IMR-90 (cell line): Measurements from ENCODE around the gene SUSD6. TPM values are rescaled to one million over a fixed set of nuclear protein-coding genes. Genes with fewer than 3 reads are reported as not detected.
A peak's percentile ranks its signal among the peaks of the same experiment; 100 is the strongest.

Source experiments
- ATAC-seq: fragments of 200-7000 bp; cut with Tn5 transposase; 2 replicates; pipeline ENCODE4 v1.9.1; 2020; ENCODE audit warnings: low read depth, mild to moderate bottlenecking, moderate library complexity
- BruUV-seq: library from RNA; stranded (reverse); fragments of 400-500 nt; replicated peaks from 2 replicates; lab custom pipeline; 2021; lab: Mats Ljungman, UMichigan
- CTCF ChIA-PET: fragments of 300-600 bp; formaldehyde crosslinking; extraction: SDS; loops from one replicate; lab custom pipeline; 2021; ENCODE audit warnings: antibody characterized with exemption; lab: Yijun Ruan, JAX
- POLR2A ChIA-PET: fragments of 300-600 bp; sonication (Branson Sonifier 250); formaldehyde crosslinking; loops from one replicate; lab custom pipeline; 2022; ENCODE audit warnings: antibody characterized with exemption; ENCODE audit not compliant: unreplicated experiment; lab: Charles Lee
- DNase-seq: peaks from one replicate; pipeline ENCODE4 v3.0.0; 2013
- H2AFZ ChIP-seq: replicated peaks from 2 replicates; pipeline ENCODE3; 2013; ENCODE audit warnings: low read length, mild to moderate bottlenecking; ENCODE audit not compliant: poor library complexity
- H2AK5ac ChIP-seq: 2 replicates; pipeline ENCODE4 v1.6.1; 2013; ENCODE audit warnings: low read depth, low read length, inconsistent platforms
- H2AK9ac ChIP-seq: replicated peaks from 2 replicates; pipeline ENCODE3; 2013; ENCODE audit warnings: mild to moderate bottlenecking, low read depth, low read length, moderate library complexity; ENCODE audit not compliant: poor library complexity
- H2BK120ac ChIP-seq: 2 replicates; pipeline ENCODE4 v1.6.1; 2013; ENCODE audit warnings: low read depth, low read length, inconsistent platforms
- H2BK15ac ChIP-seq: 3 replicates; pipeline ENCODE4 v1.6.1; 2013; ENCODE audit warnings: low read depth, low read length, inconsistent platforms
- H2BK20ac ChIP-seq: 2 replicates; pipeline ENCODE4 v1.6.1; 2013; ENCODE audit warnings: low read depth, mild to moderate bottlenecking, inconsistent platforms, low read length, moderate library complexity
- H2BK5ac ChIP-seq: 2 replicates; pipeline ENCODE4 v1.6.1; 2013; ENCODE audit warnings: mild to moderate bottlenecking, low read depth, low read length, inconsistent platforms; ENCODE audit not compliant: poor library complexity, severe bottlenecking
- H3K14ac ChIP-seq: replicated peaks from 2 replicates; pipeline ENCODE4 v1.6.1; 2013; ENCODE audit warnings: low read depth, low read length, inconsistent platforms
- H3K18ac ChIP-seq: 2 replicates; pipeline ENCODE4 v1.6.1; 2013; ENCODE audit warnings: low read depth, low read length, control low read depth
- H3K23ac ChIP-seq: 2 replicates; pipeline ENCODE4 v1.6.1; 2013; ENCODE audit warnings: low read depth, low read length, inconsistent platforms
- H3K27ac ChIP-seq: 2 replicates; pipeline ENCODE4 v1.5.1; 2013; ENCODE audit warnings: mild to moderate bottlenecking, control low read depth, low read length; ENCODE audit not compliant: insufficient read depth
- H3K27me3 ChIP-seq: 2 replicates; pipeline ENCODE4 v1.6.1; 2013; ENCODE audit warnings: low read length; ENCODE audit not compliant: control insufficient read depth, insufficient read depth
- H3K36me3 ChIP-seq: 2 replicates; pipeline ENCODE4 v1.6.1; 2013; ENCODE audit warnings: low read length, mixed read lengths; ENCODE audit not compliant: control insufficient read depth, insufficient read depth
- H3K4ac ChIP-seq: 2 replicates; pipeline ENCODE4 v1.6.1; 2013; ENCODE audit warnings: low read depth, low read length, inconsistent platforms
- H3K4me1 ChIP-seq: 2 replicates; pipeline ENCODE4 v1.6.1; 2013; ENCODE audit warnings: low read length, mixed read lengths; ENCODE audit not compliant: control insufficient read depth, insufficient read depth
- H3K4me2 ChIP-seq: 2 replicates; pipeline ENCODE4 v1.6.1; 2013; ENCODE audit warnings: low read depth, mild to moderate bottlenecking, control low read depth, low read length, moderate library complexity
- H3K4me3 ChIP-seq: 2 replicates; pipeline ENCODE4 v1.5.1; 2013; ENCODE audit warnings: low read depth, mild to moderate bottlenecking, control low read depth, low read length, moderate library complexity; ENCODE audit not compliant: insufficient read depth
- H3K56ac ChIP-seq: 2 replicates; pipeline ENCODE4 v1.6.1; 2013; ENCODE audit warnings: low read length, inconsistent platforms; ENCODE audit not compliant: insufficient read depth; ENCODE audit errors: extremely low read depth
- H3K79me1 ChIP-seq, 2 experiments: 2 replicates each; pipeline ENCODE4 v1.6.1; 2013; ENCODE audit warnings: low read length in 2 of 2, inconsistent platforms in 1 of 2, low read depth in 1 of 2
- H3K9ac ChIP-seq: 2 replicates; pipeline ENCODE4 v1.6.1; 2013; ENCODE audit warnings: low read depth, low read length, control low read depth
- H3K9me1 ChIP-seq: 2 replicates; pipeline ENCODE4 v1.6.1; 2013; ENCODE audit warnings: low read length, inconsistent platforms; ENCODE audit not compliant: insufficient read depth
- H3K9me3 ChIP-seq: 2 replicates; pipeline ENCODE4 v1.6.1; 2013; ENCODE audit warnings: low read length; ENCODE audit not compliant: control insufficient read depth, insufficient read depth
- H4K20me1 ChIP-seq: 2 replicates; pipeline ENCODE4 v1.6.1; 2013; ENCODE audit warnings: low read length, inconsistent platforms; ENCODE audit not compliant: insufficient read depth
- H4K5ac ChIP-seq: 2 replicates; pipeline ENCODE4 v1.6.1; 2013; ENCODE audit warnings: mild to moderate bottlenecking, low read depth, low read length, control low read depth
- H4K8ac ChIP-seq, 2 experiments: 2 replicates each; pipeline ENCODE4 v1.6.1; 2013; ENCODE audit warnings: low read depth in 2 of 2, low read length in 2 of 2, control low read depth in 1 of 2, inconsistent platforms in 1 of 2
- H4K91ac ChIP-seq: 2 replicates; pipeline ENCODE4 v1.6.1; 2013; ENCODE audit warnings: low read depth, low read length, inconsistent platforms; ENCODE audit not compliant: insufficient read depth
- MAFK ChIP-seq: IDR thresholded peaks from 2 replicates; pipeline ENCODE4 v1.6.1; 2012; ENCODE audit warnings: low read depth, low read length, improper control_type of control experiment
- WGBS, 2 experiments: methylation state at CpG; one replicate each; pipeline versions ENCODE4 v1.1.5 to v1.1.7; 2013; ENCODE audit warnings: missing lambda C conversion rate in 2 of 2; ENCODE audit not compliant: insufficient read length in 1 of 2; ENCODE audit errors: extremely low coverage in 2 of 2; 5-methylcytosine and 5-hydroxymethylcytosine counted together
- dilution Hi-C: fragments of 300-500 bp; cut with HindIII; formaldehyde crosslinking; loops from one replicate; pipeline ENCODE4 v1.14.3; 2018; ENCODE audit warnings: low sequenced_read_pairs; ENCODE audit not compliant: unreplicated experiment
- in situ Hi-C: fragments of 300-500 bp; cut with MboI; formaldehyde crosslinking; loops from 3 replicates; pipeline ENCODE4 v1.14.3; 2019; ENCODE audit warnings: low sequenced_read_pairs, inconsistent platforms, mixed read lengths
- intact Hi-C: fragments of 100-400 bp; cut with micrococcal nuclease; formaldehyde crosslinking; loops from 2 replicates; pipeline ENCODE4 v1.10.0; 2022
- polyA plus RNA-seq, 3 experiments: library from polyadenylated mRNA; depleted of rRNA; stranded (reverse); fragments of >200 nt; gene quantifications; 2 replicates each; pipeline ENCODE4 v1.2.3, GENCODE V29; 2012; ENCODE audit warnings: low replicate concordance in 1 of 3
- total RNA-seq: library from RNA; depleted of rRNA; stranded (reverse); fragments of >200 nt; gene quantifications from 2 replicates; pipeline ENCODE4 v1.2.3, GENCODE V29; 2012; rRNA removed

Gene SUSD6
- total and polyA plus RNA-seq, 2 of the 4 experiments (the other 2 are of a cell fraction) = 2.3 to 10.1 TPM

DNA sequence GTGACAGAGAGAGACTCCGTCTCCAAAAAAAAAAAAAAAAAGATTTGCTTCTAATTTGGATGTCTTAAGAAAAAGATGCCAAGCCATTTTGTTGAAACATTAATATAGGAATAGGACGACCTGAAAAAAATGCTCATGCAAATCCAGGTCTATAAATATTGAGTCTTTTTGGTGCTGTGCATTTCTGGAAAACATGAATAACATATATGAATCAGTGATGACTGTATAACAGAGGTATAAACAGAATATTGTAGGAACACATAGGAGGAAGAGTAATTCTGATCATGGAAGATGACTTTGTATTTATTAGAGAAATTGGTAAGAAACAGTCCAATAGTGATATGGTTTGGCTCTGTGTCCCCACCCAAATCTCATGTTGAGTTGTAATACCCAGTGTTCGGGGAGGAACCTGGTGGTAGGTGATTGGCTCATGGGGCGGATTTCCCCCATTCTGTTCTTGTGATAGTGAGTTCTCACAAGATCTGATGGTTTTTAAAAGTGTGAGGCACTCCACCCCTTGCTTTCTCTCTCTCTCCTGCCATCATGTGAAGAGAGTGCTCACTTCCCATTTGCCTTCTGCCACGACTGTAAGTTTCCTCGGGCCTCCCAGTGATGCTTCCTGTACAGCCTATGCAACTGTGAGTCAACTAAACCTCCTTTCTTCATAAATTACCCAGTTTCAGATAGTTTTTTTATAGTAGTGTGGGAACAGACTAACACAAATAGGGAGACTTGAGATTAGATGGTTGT, 152.5 kb downstream of the SUSD6 start:
- ATAC-seq = no peak
- H3K4me3 ChIP-seq = no peak overlapping the region
- POLR2A ChIA-PET = no interaction called here
- intact Hi-C loops = no loop called here
- peaks cover 2% of the 10 kb centered on the region; the same call in 1 of the 2 replicates for H3K4me1 ChIP-seq
- H2AFZ ChIP-seq = peak overlapping the region; percentile 77
- CTCF ChIA-PET = interaction anchor here (0.6 kb wide), 1 partner anchor 179 kb away, joined by 4 read pairs; no protein-coding TSS in a partner anchor
- no peak overlapping the region for H3K4ac ChIP-seq
- H2AK9ac ChIP-seq = no peak overlapping the region
- H4K8ac ChIP-seq = 0 out of 4 replicates have a peak overlapping the region, but pooled peaks of 1 of the 2 experiments have one; percentile 22
- H4K5ac ChIP-seq = no peak overlapping the region
- H4K20me1 ChIP-seq = peaks cover 19% of the 10 kb centered on the region
- H3K9me1 ChIP-seq = peaks cover 4% of the 10 kb centered on the region; the same call in 1 of the 2 replicates
- H2BK15ac ChIP-seq = no peak overlapping the region
- no peak overlapping the region for H4K91ac ChIP-seq
- no peaks in the 10 kb centered on the region for H3K27me3 ChIP-seq
- H2BK5ac ChIP-seq = no peak overlapping the region
- H3K9ac ChIP-seq = no peak overlapping the region
- H3K4me2 ChIP-seq = no peak overlapping the region
- dilution Hi-C loops = no loop called here
- H3K23ac ChIP-seq = no peak overlapping the region
- no peak overlapping the region; the same call in 1 of the 2 replicates for H2BK120ac ChIP-seq
- H3K36me3 ChIP-seq = peaks cover 12% of the 10 kb centered on the region
- no TSS peak for BruUV-seq
- no peak overlapping the region for H3K18ac ChIP-seq
- peaks cover 10 to 22% of the 10 kb centered on the region in 2 experiments for H3K79me1 ChIP-seq
- H3K14ac ChIP-seq = no peak overlapping the region
- no peak overlapping the region for H3K27ac ChIP-seq
- H2BK20ac ChIP-seq = no peak overlapping the region
- WGBS, 2 experiments = no CpG with 5 or more reads among the region's 6 CpGs
- no peaks in the 10 kb centered on the region for H3K9me3 ChIP-seq
- DNase-seq = peak; percentile 44
- H3K56ac ChIP-seq = no peak overlapping the region
- in situ Hi-C loops = no loop called here
- H2AK5ac ChIP-seq = no peak overlapping the region
- no peak for TF ChIP-seq MAFK

Other genes starting within 250 kb of the SUSD6 start
- 64.2 and 189 TPM in 2 replicates for gene ERH, start 213.3 kb upstream of the SUSD6 start, total RNA-seq
- 128 and 150 TPM in 2 replicates for gene ERH, start 213.3 kb upstream of the SUSD6 start, polyA plus RNA-seq (2012; rRNA removed)
- 137 and 168 TPM in 2 replicates for gene SLC39A9, start 212.9 kb upstream of the SUSD6 start, total RNA-seq
- gene SLC39A9, start 212.9 kb upstream of the SUSD6 start, polyA plus RNA-seq (2012; rRNA removed) = 33.1 and 41.4 TPM in 2 replicates
- gene PLEKHD1, start 126.9 kb upstream of the SUSD6 start, total RNA-seq = under 0.01 TPM in 1 of 2 replicates, not detected in the other
- not detected in 2 replicates for gene PLEKHD1, start 126.9 kb upstream of the SUSD6 start, polyA plus RNA-seq (2012; rRNA removed)
- not detected in 2 replicates for gene CCDC177, start 36.7 kb upstream of the SUSD6 start, total RNA-seq
- gene CCDC177, start 36.7 kb upstream of the SUSD6 start, polyA plus RNA-seq (2012; rRNA removed) = not detected in 2 replicates
- gene SRSF5, start 155.5 kb downstream of the SUSD6 start, total RNA-seq = 29.4 and 96.9 TPM in 2 replicates
- gene SRSF5, start 155.5 kb downstream of the SUSD6 start, polyA plus RNA-seq (2012; rRNA removed) = 219 and 229 TPM in 2 replicates
- not detected in 2 replicates for gene SLC10A1, start 185.6 kb downstream of the SUSD6 start, total RNA-seq
- 0.03 TPM in 1 of 2 replicates, not detected in the other for gene SLC10A1, start 185.6 kb downstream of the SUSD6 start, polyA plus RNA-seq (2012; rRNA removed)